Measurements from ENCODE around the gene CYP26A1.

CYP26A1 gene

GRCh38 chr10:93115661-93116383 lies 42.1 kb downstream of the CYP26A1 start:
- DNase-seq (ENCODE audit: low read depth, low spot score) = peak; percentile 57

DNA sequence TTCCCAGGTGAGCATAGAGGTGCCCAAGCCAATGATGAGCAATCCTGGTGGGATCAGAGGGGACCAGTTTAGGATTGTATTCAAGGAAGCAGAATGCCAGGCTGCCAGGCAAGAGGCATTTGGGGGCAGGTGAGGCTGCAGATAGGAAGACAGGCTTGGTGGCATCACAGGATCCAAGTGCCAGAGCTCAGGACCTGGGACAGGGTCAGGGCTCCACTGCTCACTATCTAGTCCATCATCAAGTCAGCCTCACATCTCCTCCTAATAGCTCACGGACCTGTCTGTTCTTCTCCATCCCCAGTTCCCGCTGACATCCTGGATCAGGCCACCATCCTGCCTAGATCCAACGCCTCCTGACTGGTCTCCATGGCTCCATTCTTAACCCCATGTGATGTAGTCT lies 47.6 kb downstream of the CYP26A1 start:
- no peak for DNase-seq (ENCODE audit: low read depth, low spot score)

DNA sequence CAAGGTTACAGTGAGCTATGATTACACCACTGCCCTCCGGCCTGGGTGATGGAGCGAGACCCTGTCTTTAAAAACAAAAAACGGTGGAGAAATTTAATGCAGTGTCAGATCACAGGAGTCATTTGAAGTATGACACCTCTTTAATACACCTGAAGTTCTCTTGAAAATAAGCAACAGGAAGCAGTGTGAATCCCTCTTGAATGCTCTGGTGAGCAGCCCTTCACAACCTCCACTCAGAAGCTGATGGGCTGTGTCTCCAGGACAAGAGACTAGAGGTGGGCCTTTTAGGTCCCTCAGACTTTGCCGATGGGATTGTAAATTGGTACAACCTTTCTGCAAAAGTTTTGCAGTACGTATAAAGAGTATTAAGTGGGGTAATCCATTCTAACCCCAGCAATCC lies 50.1 kb downstream of the CYP26A1 start:
- DNase-seq (ENCODE audit: low read depth, low spot score) = no peak

- DNase-seq (ENCODE audit: low read depth, low spot score) = no peak
These were observed 51.1 kb downstream of the CYP26A1 start for GRCh38 chr10:93124580-93125318.

DNA sequence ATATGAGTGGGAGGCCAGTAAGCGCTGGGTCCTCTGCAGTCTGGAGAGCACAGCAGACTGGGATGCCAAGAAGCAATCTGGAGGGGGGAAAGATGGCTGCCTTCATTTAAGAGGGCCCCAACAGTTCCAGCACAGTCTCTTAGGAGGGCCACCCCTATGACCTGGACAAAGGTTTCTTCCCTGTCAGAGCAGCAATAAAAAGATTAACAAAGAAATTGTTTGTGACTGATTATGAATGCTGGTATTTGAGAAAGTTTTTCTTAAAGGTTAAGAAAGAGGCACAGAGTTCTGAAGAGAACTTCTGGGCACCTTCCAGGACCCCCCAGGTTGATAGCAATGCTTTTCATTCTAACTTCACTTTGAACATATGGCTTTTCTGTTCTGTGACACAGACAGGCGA lies 52.3 kb downstream of the CYP26A1 start:
- no peak for DNase-seq (ENCODE audit: low read depth, low spot score)

- DNase-seq (ENCODE audit: low read depth, low spot score) = no peak
These were observed 52.9 kb downstream of the CYP26A1 start for GRCh38 chr10:93126483-93127052.
